NB4 (cell line): ENCODE measurements around the gene TAF3.

Experiments used
- POLR2A ChIP-seq: IDR thresholded peaks from 2 replicates; pipeline ENCODE4 v1.6.1; 2011; ENCODE audit warnings: mild to moderate bottlenecking; ENCODE audit not compliant: insufficient read length; ENCODE audit errors: extremely low read depth
- TF ChIP-seq, protein P1 (sequence below): IDR thresholded peaks from one replicate; pipeline ENCODE4 v1.5.1; 2012; ENCODE audit warnings: low read depth, low read length

DNA sequence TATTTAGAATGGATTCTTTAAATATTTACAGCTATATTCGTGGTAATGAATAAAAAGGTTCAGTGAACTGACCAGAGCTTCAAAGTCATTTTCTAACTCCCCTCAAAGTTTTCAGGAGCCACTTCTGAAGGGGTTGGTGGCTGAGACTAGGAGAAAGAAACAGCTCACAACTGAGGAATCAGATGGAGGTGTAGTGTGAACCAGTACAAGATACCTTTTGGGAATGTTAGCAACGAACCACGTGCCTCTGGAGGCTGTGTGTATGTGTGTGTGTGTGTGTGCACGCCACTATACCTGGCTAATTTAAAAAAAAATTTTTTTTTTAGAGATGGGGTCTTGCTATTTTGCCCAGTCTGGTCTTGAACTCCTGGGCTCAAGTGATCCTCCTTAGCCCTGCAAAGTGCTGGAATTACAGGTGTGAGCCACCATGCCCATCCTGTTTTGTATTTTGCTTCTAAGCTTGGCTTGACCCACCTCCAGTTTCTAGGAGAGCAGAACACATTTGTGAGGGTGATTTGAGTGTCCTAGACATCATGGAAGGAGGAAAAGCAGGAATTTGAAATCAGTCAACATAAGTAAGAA lies 9.5 kb upstream of the TAF3 start:
- TF ChIP-seq, protein P1, sequence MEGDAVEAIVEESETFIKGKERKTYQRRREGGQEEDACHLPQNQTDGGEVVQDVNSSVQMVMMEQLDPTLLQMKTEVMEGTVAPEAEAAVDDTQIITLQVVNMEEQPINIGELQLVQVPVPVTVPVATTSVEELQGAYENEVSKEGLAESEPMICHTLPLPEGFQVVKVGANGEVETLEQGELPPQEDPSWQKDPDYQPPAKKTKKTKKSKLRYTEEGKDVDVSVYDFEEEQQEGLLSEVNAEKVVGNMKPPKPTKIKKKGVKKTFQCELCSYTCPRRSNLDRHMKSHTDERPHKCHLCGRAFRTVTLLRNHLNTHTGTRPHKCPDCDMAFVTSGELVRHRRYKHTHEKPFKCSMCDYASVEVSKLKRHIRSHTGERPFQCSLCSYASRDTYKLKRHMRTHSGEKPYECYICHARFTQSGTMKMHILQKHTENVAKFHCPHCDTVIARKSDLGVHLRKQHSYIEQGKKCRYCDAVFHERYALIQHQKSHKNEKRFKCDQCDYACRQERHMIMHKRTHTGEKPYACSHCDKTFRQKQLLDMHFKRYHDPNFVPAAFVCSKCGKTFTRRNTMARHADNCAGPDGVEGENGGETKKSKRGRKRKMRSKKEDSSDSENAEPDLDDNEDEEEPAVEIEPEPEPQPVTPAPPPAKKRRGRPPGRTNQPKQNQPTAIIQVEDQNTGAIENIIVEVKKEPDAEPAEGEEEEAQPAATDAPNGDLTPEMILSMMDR, result no peak
- no peak for TF ChIP-seq POLR2A
